OCI-LY1 (cell line): ENCODE data around the gene GOLPH3L.

Experiments used
- H2AFZ ChIP-seq: fragments of 200-600 bp; sonication (generic), shearing (Covaris generic); 2 replicates; pipeline ENCODE4 v1.6.0; 2014; ENCODE audit warnings: antibody characterized with exemption, mild to moderate bottlenecking, low read length
- H3F3A ChIP-seq: fragments of 200-600 bp; sonication (generic), shearing (Covaris generic); 2 replicates; pipeline ENCODE4 v1.6.0; 2014; ENCODE audit warnings: mild to moderate bottlenecking, antibody characterized with exemption, low read length, moderate library complexity; ENCODE audit not compliant: insufficient read depth
- H3K27ac ChIP-seq: fragments of 200-600 bp; sonication (generic); 2 replicates; pipeline ENCODE4 v1.5.1; 2014; ENCODE audit warnings: low read length, mixed run types, mild to moderate bottlenecking, low read depth; ENCODE audit not compliant: poor library complexity, severe bottlenecking
- H3K27me3 ChIP-seq: fragments of 200-600 bp; sonication (generic); 2 replicates; pipeline ENCODE4 v1.6.0; 2014; ENCODE audit warnings: antibody characterized with exemption, mild to moderate bottlenecking, low read length, moderate library complexity; ENCODE audit not compliant: insufficient read depth
- H3K36me3 ChIP-seq: fragments of 200-600 bp; sonication (generic); 2 replicates; pipeline ENCODE4 v1.6.1; 2014; ENCODE audit warnings: mild to moderate bottlenecking, antibody characterized with exemption, low read length, moderate library complexity, mixed read lengths; ENCODE audit not compliant: insufficient read depth
- H3K4me1 ChIP-seq: fragments of 200-600 bp; sonication (generic); 2 replicates; pipeline ENCODE4 v1.5.1; 2014; ENCODE audit warnings: mild to moderate bottlenecking, low read length, moderate library complexity; ENCODE audit not compliant: insufficient read depth, severe bottlenecking
- H3K4me2 ChIP-seq: fragments of 200-600 bp; sonication (generic), shearing (Covaris generic); 2 replicates; pipeline ENCODE4 v1.6.1; 2014; ENCODE audit warnings: low read length
- H3K4me3 ChIP-seq: fragments of 200-600 bp; sonication (generic); 2 replicates; pipeline ENCODE4 v1.5.1; 2014; ENCODE audit warnings: low read length, low read depth, mild to moderate bottlenecking, mixed read lengths; ENCODE audit not compliant: poor library complexity, severe bottlenecking
- H3K79me2 ChIP-seq: fragments of 200-600 bp; shearing (Covaris generic); 2 replicates; pipeline ENCODE4 v1.6.1; 2016; ENCODE audit warnings: mixed run types, low read length, mixed read lengths; ENCODE audit not compliant: insufficient read depth
- H3K9ac ChIP-seq: fragments of 200-600 bp; sonication (generic), shearing (Covaris generic); 2 replicates; pipeline ENCODE4 v1.6.1; 2014; ENCODE audit warnings: mild to moderate bottlenecking, low read length, mixed read lengths
- H3K9me2 ChIP-seq: fragments of 200-600 bp; sonication (generic), shearing (Covaris generic); 2 replicates; pipeline ENCODE4 v1.6.1; 2014; ENCODE audit warnings: low read depth, mild to moderate bottlenecking, low read length, mixed read lengths
- H3K9me3 ChIP-seq: fragments of 200-600 bp; shearing (Covaris generic); 2 replicates; pipeline ENCODE4 v1.6.1; 2014; ENCODE audit warnings: low read length, mixed read lengths
- H4K20me1 ChIP-seq: fragments of 200-600 bp; sonication (generic), shearing (Covaris generic); 2 replicates; pipeline ENCODE4 v1.6.0; 2016; ENCODE audit warnings: mild to moderate bottlenecking, low read length; ENCODE audit not compliant: insufficient read depth
- EZH2 ChIP-seq: fragments of 200-600 bp; sonication (generic), shearing (Covaris generic); IDR thresholded peaks from 2 replicates; pipeline ENCODE4 v1.8.0; 2017; ENCODE audit warnings: borderline replicate concordance, mixed run types, mild to moderate bottlenecking, antibody characterized with exemption, low read length, moderate library complexity, mixed read lengths
- TF ChIP-seq, protein P1 (sequence below): fragments of 200-600 bp; sonication (generic), shearing (Covaris generic); IDR thresholded peaks from 2 replicates; pipeline ENCODE4 v1.5.1; 2017; ENCODE audit warnings: mild to moderate bottlenecking, antibody characterized with exemption, low read length, moderate library complexity, mixed read lengths

Gene GOLPH3L

DNA sequence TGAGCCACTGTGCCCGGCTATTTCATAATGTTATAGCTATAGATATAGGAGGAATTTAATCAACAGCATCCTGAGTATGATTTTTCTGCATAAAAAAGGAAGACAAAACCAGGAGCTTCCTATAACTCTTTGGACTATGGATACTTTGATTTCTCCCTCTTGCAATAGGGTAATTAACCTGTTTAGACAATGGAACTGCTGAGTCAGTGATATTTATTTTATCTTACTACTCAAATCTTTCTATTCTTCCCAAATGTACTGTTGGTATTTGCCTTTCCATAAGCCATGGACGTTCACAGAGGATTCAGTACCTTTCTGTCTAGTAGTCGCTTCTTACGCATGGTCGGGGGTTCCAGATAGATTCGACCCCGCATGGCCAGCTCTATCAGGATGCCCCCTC is 33.6 kb downstream of the GOLPH3L start:
- H3K27ac ChIP-seq = no peak overlapping the region
- H3K4me2 ChIP-seq = no peak overlapping the region

GRCh38 chr1:150662811-150663210 is 34.1 kb downstream of the GOLPH3L start:
- H2AFZ ChIP-seq = no peak overlapping the region
- H3K4me3 ChIP-seq = no peak overlapping the region
- no peak for TF ChIP-seq EZH2
- TF ChIP-seq, protein P1, sequence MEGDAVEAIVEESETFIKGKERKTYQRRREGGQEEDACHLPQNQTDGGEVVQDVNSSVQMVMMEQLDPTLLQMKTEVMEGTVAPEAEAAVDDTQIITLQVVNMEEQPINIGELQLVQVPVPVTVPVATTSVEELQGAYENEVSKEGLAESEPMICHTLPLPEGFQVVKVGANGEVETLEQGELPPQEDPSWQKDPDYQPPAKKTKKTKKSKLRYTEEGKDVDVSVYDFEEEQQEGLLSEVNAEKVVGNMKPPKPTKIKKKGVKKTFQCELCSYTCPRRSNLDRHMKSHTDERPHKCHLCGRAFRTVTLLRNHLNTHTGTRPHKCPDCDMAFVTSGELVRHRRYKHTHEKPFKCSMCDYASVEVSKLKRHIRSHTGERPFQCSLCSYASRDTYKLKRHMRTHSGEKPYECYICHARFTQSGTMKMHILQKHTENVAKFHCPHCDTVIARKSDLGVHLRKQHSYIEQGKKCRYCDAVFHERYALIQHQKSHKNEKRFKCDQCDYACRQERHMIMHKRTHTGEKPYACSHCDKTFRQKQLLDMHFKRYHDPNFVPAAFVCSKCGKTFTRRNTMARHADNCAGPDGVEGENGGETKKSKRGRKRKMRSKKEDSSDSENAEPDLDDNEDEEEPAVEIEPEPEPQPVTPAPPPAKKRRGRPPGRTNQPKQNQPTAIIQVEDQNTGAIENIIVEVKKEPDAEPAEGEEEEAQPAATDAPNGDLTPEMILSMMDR = no peak
- no peaks in the 10 kb centered on the region for H3K79me2 ChIP-seq
- H3K36me3 ChIP-seq = peaks cover 36% of the 10 kb centered on the region
- no peak overlapping the region for H3K4me2 ChIP-seq
- H3F3A ChIP-seq = no peaks in the 10 kb centered on the region
- no peaks in the 10 kb centered on the region for H3K9me2 ChIP-seq
- H3K27ac ChIP-seq = no peak overlapping the region
- H4K20me1 ChIP-seq = no peaks in the 10 kb centered on the region
- no peak overlapping the region for H3K9ac ChIP-seq
- no peaks in the 10 kb centered on the region for H3K4me1 ChIP-seq
- H3K9me3 ChIP-seq = no peaks in the 10 kb centered on the region
- H3K27me3 ChIP-seq = no peaks in the 10 kb centered on the region

More for the DNA sequence above, 33.6 kb downstream of the GOLPH3L start:
- Histone ChIP-seq H3K27me3 (no peaks in the 10 kb centered on the region), H3K4me3 (no peak overlapping the region), H3K9me3 (no peaks in the 10 kb centered on the region), H2AFZ (no peak overlapping the region), H3F3A (no peaks in the 10 kb centered on the region), H4K20me1 (no peaks in the 10 kb centered on the region), H3K4me1 (no peaks in the 10 kb centered on the region), H3K9me2 (no peaks in the 10 kb centered on the region), H3K9ac (no peak overlapping the region), H3K79me2 (no peaks in the 10 kb centered on the region), H3K36me3 (peaks cover 36% of the 10 kb centered on the region)
- TF ChIP-seq, protein P1 = no peak
- TF ChIP-seq EZH2 = no peak

GRCh38 chr1:150661156-150661555 is 35.8 kb downstream of the GOLPH3L start:
- H3K27me3 ChIP-seq = no peaks in the 10 kb centered on the region
- H4K20me1 ChIP-seq = no peaks in the 10 kb centered on the region
- no peak overlapping the region for H3K9ac ChIP-seq
- no peak overlapping the region for H3K27ac ChIP-seq
- H3F3A ChIP-seq = no peaks in the 10 kb centered on the region
- no peaks in the 10 kb centered on the region for H3K4me1 ChIP-seq
- no peak overlapping the region for H2AFZ ChIP-seq
- H3K4me2 ChIP-seq = no peak overlapping the region
- peaks cover 36% of the 10 kb centered on the region for H3K36me3 ChIP-seq
- H3K9me3 ChIP-seq = no peaks in the 10 kb centered on the region
- no peaks in the 10 kb centered on the region for H3K9me2 ChIP-seq
- TF ChIP-seq EZH2 = no peak
- TF ChIP-seq, protein P1 = no peak
- no peaks in the 10 kb centered on the region for H3K79me2 ChIP-seq
- no peak overlapping the region for H3K4me3 ChIP-seq
